Caco-2 (cell line): ENCODE measurements around the gene MGST2. TPM values are rescaled to one million over a fixed set of nuclear protein-coding genes. Genes with fewer than 3 reads are reported as not detected.
A peak's percentile ranks its signal among the peaks of the same experiment; 100 is the strongest.

Experiments
- BruUV-seq: library from RNA; stranded (reverse); fragments of 400-500 nt; replicated peaks from 2 replicates; lab custom pipeline; 2021; lab: Mats Ljungman, UMichigan
- CTCF ChIA-PET: fragments of 300-600 bp; sonication (Branson Sonifier 250); formaldehyde crosslinking; loops from one replicate; lab custom pipeline; 2022; ENCODE audit warnings: antibody characterized with exemption; lab: Charles Lee
- POLR2A ChIA-PET: fragments of 300-600 bp; sonication (Branson Sonifier 250); formaldehyde crosslinking; loops from one replicate; lab custom pipeline; 2022; ENCODE audit warnings: antibody characterized with exemption; lab: Charles Lee
- DNase-seq, 2 experiments: peaks; one replicate each; pipeline versions ENCODE4 v3.0.0 to v3.0.0-alpha.2; 2020 to 2022
- H3K27me3 ChIP-seq: replicated peaks from 2 replicates; pipeline ENCODE4 v1.6.0; 2011; ENCODE audit warnings: low read length; ENCODE audit not compliant: control insufficient read depth, insufficient read depth
- H3K36me3 ChIP-seq: 2 replicates; pipeline ENCODE4 v1.5.1; 2011; ENCODE audit warnings: low read length; ENCODE audit not compliant: control insufficient read depth, insufficient read depth
- H3K4me1 ChIP-seq: fragments of 250-450 bp; sonication (Bioruptor Pico); 2 replicates; pipeline ENCODE4 v1.5.1; 2020; ENCODE audit warnings: mild to moderate bottlenecking
- H3K4me3 ChIP-seq: 2 replicates; pipeline ENCODE4 v1.5.1; 2011; ENCODE audit warnings: low read depth, mild to moderate bottlenecking, control low read depth, low read length
- H3K9me3 ChIP-seq: fragments of 250-450 bp; sonication (Bioruptor Pico); 2 replicates; pipeline ENCODE4 v1.5.1; 2020; ENCODE audit warnings: mild to moderate bottlenecking, moderate library complexity
- H3K27ac Mint-ChIP-seq: one replicate; pipeline ENCODE4 v1.8.0; 2022; ENCODE audit warnings: mixed read lengths; ENCODE audit not compliant: unreplicated experiment
- H3K27me3 Mint-ChIP-seq: one replicate; pipeline ENCODE4 v1.8.0; 2022; ENCODE audit warnings: mixed read lengths; ENCODE audit not compliant: insufficient read depth, unreplicated experiment
- H3K36me3 Mint-ChIP-seq: one replicate; pipeline ENCODE4 v1.8.0; 2022; ENCODE audit warnings: mild to moderate bottlenecking, mixed read lengths; ENCODE audit not compliant: insufficient read depth, unreplicated experiment
- H3K4me1 Mint-ChIP-seq: one replicate; pipeline ENCODE4 v1.8.0; 2022; ENCODE audit warnings: low read depth, mixed read lengths; ENCODE audit not compliant: unreplicated experiment
- H3K4me3 Mint-ChIP-seq: one replicate; pipeline ENCODE4 v1.8.0; 2022; ENCODE audit warnings: mild to moderate bottlenecking, moderate library complexity, mixed read lengths; ENCODE audit not compliant: unreplicated experiment
- H3K9me3 Mint-ChIP-seq: one replicate; pipeline ENCODE4 v1.8.0; 2022; ENCODE audit warnings: mixed read lengths; ENCODE audit not compliant: unreplicated experiment
- intact Hi-C: fragments of 100-400 bp; cut with micrococcal nuclease; formaldehyde crosslinking; loops from one replicate; pipeline ENCODE4 v1.10.0; 2022; ENCODE audit not compliant: unreplicated experiment
- total RNA-seq: library from RNA; stranded (reverse); gene quantifications from 2 replicates; pipeline ENCODE4 v1.2.3, GENCODE V29; 2022
- TF ChIP-seq, protein P1 (sequence below), 2 experiments: fragments of 200-600 bp in 1 of 2; IDR thresholded peaks; 1 replicate in 1 of 2; 2 replicates in 1 of 2; pipeline versions ENCODE4 v1.5.1 to v1.8.0; 2011 to 2022; ENCODE audit warnings: antibody characterized with exemption in 1 of 2, control low read depth in 1 of 2, inconsistent platforms in 1 of 2, low read depth in 1 of 2, low read length in 1 of 2, mild to moderate bottlenecking in 1 of 2, moderate library complexity in 1 of 2; ENCODE audit not compliant: insufficient read depth in 1 of 2, severe bottlenecking in 1 of 2, unreplicated experiment in 1 of 2

Gene MGST2
- total RNA-seq, 1 experiment from 2014 or later, result 81.7 TPM

- H3K27me3 Mint-ChIP-seq, result no peaks in the 10 kb centered on the region
- no peaks in the 10 kb centered on the region for H3K36me3 ChIP-seq
- H3K4me1 ChIP-seq, result peaks cover 9% of the 10 kb centered on the region
- intact Hi-C loops, result no loop called here
- peaks cover 18% of the 10 kb centered on the region for H3K9me3 ChIP-seq
- no peak overlapping the region for H3K4me3 Mint-ChIP-seq
- H3K4me1 Mint-ChIP-seq, result peaks cover 19% of the 10 kb centered on the region
- POLR2A ChIA-PET, result no interaction called here
- CTCF ChIA-PET, result interaction anchor here (0.6 kb wide), 1 partner anchor 13 kb away, joined by 3 read pairs; no protein-coding TSS in a partner anchor
- TF ChIP-seq, protein P1, sequence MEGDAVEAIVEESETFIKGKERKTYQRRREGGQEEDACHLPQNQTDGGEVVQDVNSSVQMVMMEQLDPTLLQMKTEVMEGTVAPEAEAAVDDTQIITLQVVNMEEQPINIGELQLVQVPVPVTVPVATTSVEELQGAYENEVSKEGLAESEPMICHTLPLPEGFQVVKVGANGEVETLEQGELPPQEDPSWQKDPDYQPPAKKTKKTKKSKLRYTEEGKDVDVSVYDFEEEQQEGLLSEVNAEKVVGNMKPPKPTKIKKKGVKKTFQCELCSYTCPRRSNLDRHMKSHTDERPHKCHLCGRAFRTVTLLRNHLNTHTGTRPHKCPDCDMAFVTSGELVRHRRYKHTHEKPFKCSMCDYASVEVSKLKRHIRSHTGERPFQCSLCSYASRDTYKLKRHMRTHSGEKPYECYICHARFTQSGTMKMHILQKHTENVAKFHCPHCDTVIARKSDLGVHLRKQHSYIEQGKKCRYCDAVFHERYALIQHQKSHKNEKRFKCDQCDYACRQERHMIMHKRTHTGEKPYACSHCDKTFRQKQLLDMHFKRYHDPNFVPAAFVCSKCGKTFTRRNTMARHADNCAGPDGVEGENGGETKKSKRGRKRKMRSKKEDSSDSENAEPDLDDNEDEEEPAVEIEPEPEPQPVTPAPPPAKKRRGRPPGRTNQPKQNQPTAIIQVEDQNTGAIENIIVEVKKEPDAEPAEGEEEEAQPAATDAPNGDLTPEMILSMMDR (IDR thresholded peaks at IDR 0.05; ENCODE audit: insufficient read depth in 1 of 2, low read depth in 1 of 2, low read length in 1 of 2, severe bottlenecking in 1 of 2, unreplicated experiment in 1 of 2), result no peak
- H3K27me3 ChIP-seq, result no peaks in the 10 kb centered on the region
- no TSS peak for BruUV-seq
- H3K36me3 Mint-ChIP-seq, result no peaks in the 10 kb centered on the region
- peaks cover 24% of the 10 kb centered on the region for H3K9me3 Mint-ChIP-seq
- H3K27ac Mint-ChIP-seq, result peak overlapping the region; percentile 22
- DNase-seq, result no peak
- H3K4me3 ChIP-seq, result no peak overlapping the region
These were observed 22.4 kb upstream of the MGST2 start for GRCh38 chr4:139643042-139643895.

DNA sequence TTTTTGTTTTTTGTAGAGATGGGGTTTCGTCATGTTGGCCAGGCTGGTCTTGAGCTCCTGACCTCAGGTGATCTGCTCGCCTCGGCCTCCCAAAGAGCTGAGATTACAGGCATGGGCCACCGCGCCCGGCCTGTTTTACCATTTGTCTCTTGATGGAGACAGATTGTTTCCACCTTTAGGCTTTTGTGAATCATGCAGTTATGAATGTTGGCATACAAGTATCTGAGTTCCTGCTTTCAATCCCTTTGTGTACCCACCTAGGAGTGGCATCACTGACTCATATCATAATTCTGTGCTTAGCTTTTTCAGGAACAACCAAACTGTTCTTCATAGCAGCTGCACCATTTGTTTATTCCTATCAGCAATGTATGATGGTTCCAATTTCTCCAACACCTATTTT lies 20.2 kb upstream of the MGST2 start:
- peaks cover 9% of the 10 kb centered on the region for H3K4me1 ChIP-seq
- intact Hi-C loops, result no loop called here
- no peak for DNase-seq
- BruUV-seq, result no TSS peak
- Mint-ChIP-seq H3K4me3 (no peak overlapping the region), H3K36me3 (no peaks in the 10 kb centered on the region), H3K27ac (no peak overlapping the region), H3K9me3 (peaks cover 2% of the 10 kb centered on the region), H3K27me3 (no peaks in the 10 kb centered on the region), H3K4me1 (peaks cover 19% of the 10 kb centered on the region)
- ChIA-PET CTCF (no interaction called here), POLR2A (no interaction called here)
- no peak overlapping the region for H3K4me3 ChIP-seq
- H3K9me3 ChIP-seq, result no peaks in the 10 kb centered on the region; the same call in 1 of the 2 replicates
- H3K36me3 ChIP-seq, result no peaks in the 10 kb centered on the region
- TF ChIP-seq, protein P1 (IDR thresholded peaks at IDR 0.05; ENCODE audit: insufficient read depth in 1 of 2, low read depth in 1 of 2, low read length in 1 of 2, severe bottlenecking in 1 of 2, unreplicated experiment in 1 of 2), result no peak
- H3K27me3 ChIP-seq, result no peaks in the 10 kb centered on the region

- H3K36me3 Mint-ChIP-seq, result no peaks in the 10 kb centered on the region
- H3K27ac Mint-ChIP-seq, result no peak overlapping the region
- Histone ChIP-seq H3K27me3 (no peaks in the 10 kb centered on the region), H3K4me1 (no peaks in the 10 kb centered on the region), H3K36me3 (no peaks in the 10 kb centered on the region), H3K9me3 (no peaks in the 10 kb centered on the region; the same call in 1 of the 2 replicates), H3K4me3 (no peak overlapping the region)
- ChIA-PET POLR2A (no interaction called here), CTCF (no interaction called here)
- intact Hi-C loops, result no loop called here
- TF ChIP-seq, protein P1 (IDR thresholded peaks at IDR 0.05; ENCODE audit: insufficient read depth in 1 of 2, low read depth in 1 of 2, low read length in 1 of 2, severe bottlenecking in 1 of 2, unreplicated experiment in 1 of 2), result no peak
- H3K9me3 Mint-ChIP-seq, result no peaks in the 10 kb centered on the region
- H3K27me3 Mint-ChIP-seq, result no peaks in the 10 kb centered on the region
- DNase-seq, result no peak
- no peak overlapping the region for H3K4me3 Mint-ChIP-seq
- BruUV-seq, result no TSS peak
- H3K4me1 Mint-ChIP-seq, result peaks cover 15% of the 10 kb centered on the region
These were observed 18.4 kb upstream of the MGST2 start for GRCh38 chr4:139647184-139647583.
